Measurements from ENCODE around the gene VAT1L. TPM values are rescaled to one million over a fixed set of nuclear protein-coding genes. Genes with fewer than 3 reads are reported as not detected.

Gene VAT1L
- 0.13 and 1.7 TPM in 2 replicates for total RNA-seq

- DNase-seq (ENCODE audit: low read depth in 2 of 2): peak in 1 of 2 donors; percentile 53
These were observed at the start of gene VAT1L for GRCh38 chr16:77788181-77789084. TSS of gene VAT1L (plus strand) at chr16:77788564. CDS start at chr16:77788683, 119 bp downstream.

GRCh38 chr16:77738706-77739558 lies 49.4 kb upstream of the VAT1L start:
- DNase-seq (ENCODE audit: low read depth in 2 of 2): no peak

GRCh38 chr16:77739559-77739892 lies 48.8 kb upstream of the VAT1L start:
- DNase-seq (ENCODE audit: low read depth in 2 of 2): no peak

GRCh38 chr16:77744141-77744540 lies 44.2 kb upstream of the VAT1L start:
- no peak for DNase-seq (ENCODE audit: low read depth in 2 of 2)

GRCh38 chr16:77745972-77746371 lies 42.4 kb upstream of the VAT1L start:
- no peak for DNase-seq (ENCODE audit: low read depth in 2 of 2)

- DNase-seq (ENCODE audit: low read depth in 2 of 2): no peak
These were observed 39.9 kb upstream of the VAT1L start for GRCh38 chr16:77748421-77749005.

- no peak for DNase-seq (ENCODE audit: low read depth in 2 of 2)
These were observed 38.9 kb upstream of the VAT1L start for GRCh38 chr16:77749415-77749814.

- no peak for DNase-seq (ENCODE audit: low read depth in 2 of 2)
These were observed 30.3 kb upstream of the VAT1L start for GRCh38 chr16:77758046-77758445.

GRCh38 chr16:77758508-77758907 lies 29.9 kb upstream of the VAT1L start:
- DNase-seq (ENCODE audit: low read depth in 2 of 2): no peak

- no peak for DNase-seq (ENCODE audit: low read depth in 2 of 2)
These were observed 29.2 kb upstream of the VAT1L start for GRCh38 chr16:77759201-77759600.

- no peak for DNase-seq (ENCODE audit: low read depth in 2 of 2)
These were observed 28.5 kb upstream of the VAT1L start for GRCh38 chr16:77759821-77760220.

- no peak for DNase-seq (ENCODE audit: low read depth in 2 of 2)
These were observed 27.6 kb upstream of the VAT1L start for GRCh38 chr16:77760800-77761199.

- no peak for DNase-seq (ENCODE audit: low read depth in 2 of 2)
These were observed 27.2 kb upstream of the VAT1L start for GRCh38 chr16:77761204-77761603.

- DNase-seq (ENCODE audit: low read depth in 2 of 2): no peak
These were observed 26.1 kb upstream of the VAT1L start for GRCh38 chr16:77762262-77762661.

GRCh38 chr16:77763994-77764393 lies 24.4 kb upstream of the VAT1L start:
- DNase-seq (ENCODE audit: low read depth in 2 of 2): no peak

GRCh38 chr16:77767211-77767610 lies 21.2 kb upstream of the VAT1L start:
- peak in 1 of 2 donors; percentile 66 for DNase-seq (ENCODE audit: low read depth in 2 of 2)

- peak in 1 of 2 donors; percentile 33 for DNase-seq (ENCODE audit: low read depth in 2 of 2)
These were observed 20.5 kb upstream of the VAT1L start for GRCh38 chr16:77767826-77768225.

GRCh38 chr16:77775911-77776909 lies 12.2 kb upstream of the VAT1L start:
- no peak for DNase-seq (ENCODE audit: low read depth in 2 of 2)

GRCh38 chr16:77777745-77778144 lies 10.6 kb upstream of the VAT1L start:
- no peak for DNase-seq (ENCODE audit: low read depth in 2 of 2)

GRCh38 chr16:77780378-77780837 lies 8.0 kb upstream of the VAT1L start:
- peak in 1 of 2 donors; percentile 77 for DNase-seq (ENCODE audit: low read depth in 2 of 2)

- no peak for DNase-seq (ENCODE audit: low read depth in 2 of 2)
These were observed 7.3 kb upstream of the VAT1L start for GRCh38 chr16:77781091-77781490.
